Ureter (tissue), 1 donor: ENCODE measurements around the gene BCKDHA. TPM values are rescaled to one million over a fixed set of nuclear protein-coding genes. Genes with fewer than 3 reads are reported as not detected.

ENCODE experiments used
- DNase-seq: peaks from one replicate; pipeline ENCODE4 v3.0.0-alpha.2; 2020; ENCODE audit warnings: low spot score
- total RNA-seq: library from RNA; stranded (reverse); gene quantifications from one replicate; pipeline ENCODE4 v1.2.4, GENCODE V29; 2023
- donor health status: DM: yes; HTN: yes; CAD: no.

Gene BCKDHA
- 19.8 TPM for total RNA-seq

- peak; percentile 99 for DNase-seq
These were observed at the start of gene BCKDHA, which contains the start of gene EXOSC5 for GRCh38 chr19:41397086-41398049. TSS of gene BCKDHA (plus strand) at chr19:41397818. CDS start at chr19:41397828, 10 bp downstream. TSS of gene EXOSC5 (minus strand) at chr19:41397359. CDS start at chr19:41397328, 31 bp downstream.

GRCh38 chr19:41350735-41351338 is 46.8 kb upstream of the BCKDHA start:
- DNase-seq = no peak

- DNase-seq = peak; percentile 67
These were observed 46.0 kb upstream of the BCKDHA start for GRCh38 chr19:41351339-41352245.

DNA sequence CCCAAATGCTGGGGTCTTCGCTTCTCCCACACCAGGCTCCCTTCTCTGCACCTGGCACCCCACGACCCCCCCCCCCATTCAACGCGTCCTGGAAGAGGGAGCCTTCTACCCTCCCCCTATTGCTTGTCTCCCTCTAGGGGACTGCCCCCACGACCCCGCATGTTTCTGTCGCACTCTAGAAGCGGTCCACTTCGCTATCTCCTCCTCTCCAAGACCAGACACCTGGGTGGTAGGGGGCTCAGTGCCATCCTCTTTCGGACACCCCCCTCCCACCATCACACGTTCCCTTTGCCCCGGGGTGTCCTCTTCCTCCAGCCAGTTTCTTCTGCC is 45.4 kb upstream of the BCKDHA start:
- no peak for DNase-seq

DNA sequence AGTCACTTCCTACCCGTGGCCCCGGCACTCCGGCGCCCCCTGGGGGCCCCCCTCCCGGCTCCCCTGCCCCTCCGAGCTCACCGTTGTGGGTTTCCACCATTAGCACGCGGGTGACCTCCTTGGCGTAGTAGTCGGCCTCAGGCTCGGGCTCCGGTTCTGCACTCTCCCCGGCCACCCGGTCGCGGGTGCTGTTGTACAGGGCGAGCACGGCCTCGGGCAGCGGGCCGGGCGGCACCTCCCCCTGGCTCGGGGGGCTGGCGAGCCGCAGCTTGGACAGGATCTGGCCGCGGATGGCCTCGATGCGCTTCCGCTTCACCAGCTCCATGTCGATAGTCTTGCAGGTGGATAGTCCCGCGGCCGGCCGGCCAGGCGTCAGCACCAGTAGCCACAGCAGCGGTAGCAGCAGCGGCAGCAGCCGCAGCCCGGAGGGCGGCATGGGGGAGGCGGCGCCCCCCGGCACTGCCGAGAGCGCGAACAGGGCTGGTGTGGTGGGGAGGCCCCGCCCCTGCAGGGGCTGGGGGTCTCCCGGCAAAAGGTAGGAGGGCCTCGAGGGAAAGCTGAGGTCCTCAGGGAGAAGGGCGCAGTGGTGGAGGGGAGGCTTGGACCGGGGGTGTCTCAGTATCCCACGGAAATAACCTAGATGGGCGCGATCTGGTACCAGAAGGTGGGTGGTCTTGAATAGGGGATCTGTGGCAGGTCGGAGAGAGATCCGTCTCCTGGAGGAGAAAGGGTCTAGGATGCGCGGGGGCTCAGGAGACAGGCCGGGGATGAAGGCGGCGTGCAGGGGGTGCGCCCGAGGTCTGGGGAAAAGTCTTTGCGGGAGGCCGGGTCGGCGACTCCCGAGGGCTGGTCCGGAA is 44.8 kb upstream of the BCKDHA start:
- DNase-seq = peak; percentile 78

DNA sequence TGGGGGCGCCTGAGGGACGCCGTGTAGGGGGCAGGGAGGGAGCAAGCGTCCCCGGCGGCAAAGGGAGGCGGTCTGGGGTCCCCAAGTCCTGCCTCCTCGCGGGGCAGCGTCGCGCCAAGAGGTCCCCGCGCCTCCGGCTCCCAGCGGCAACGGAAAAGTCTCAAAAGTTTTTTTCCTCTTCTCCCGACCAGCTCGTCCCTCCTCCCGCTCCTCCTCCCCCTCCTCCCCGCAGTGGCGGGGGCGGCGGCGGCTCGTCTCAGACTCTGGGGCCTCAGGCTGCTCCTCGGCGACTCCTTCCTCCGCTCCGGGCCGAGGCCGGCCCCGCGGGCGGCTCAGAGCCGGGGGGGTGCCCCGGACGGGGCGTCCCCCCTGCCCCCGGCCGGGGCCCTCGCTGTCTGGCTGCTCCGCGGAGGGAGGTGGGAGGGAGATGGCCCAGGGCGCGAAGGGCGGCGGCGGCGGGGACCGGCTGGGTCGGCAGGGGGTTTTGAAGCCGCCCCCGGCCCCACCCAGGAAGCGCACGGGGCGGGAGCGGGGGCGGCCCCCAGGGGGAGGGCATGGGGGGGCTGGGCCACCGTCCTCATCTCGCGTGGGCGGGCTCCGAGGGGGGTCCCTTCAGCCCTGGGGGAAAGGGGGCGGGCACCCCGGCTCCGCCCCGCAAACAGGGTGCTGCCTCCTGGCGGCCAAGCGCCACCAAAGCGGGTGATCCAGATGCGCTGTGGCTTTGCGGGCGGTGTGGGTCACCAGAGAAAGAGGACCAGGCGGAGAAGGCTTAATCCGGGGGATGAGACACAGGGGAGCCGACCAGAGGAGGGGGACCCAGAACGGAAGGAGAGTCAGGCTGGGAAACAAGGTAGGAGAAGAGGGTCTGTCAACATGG is 43.9 kb upstream of the BCKDHA start, which contains the start of gene TGFB1:
TSS of gene TGFB1 (minus strand) at position 457 of the 877 bp plus-strand sequence. CDS start 878 bp downstream, outside the sequence.
- DNase-seq = peak; percentile 86

DNA sequence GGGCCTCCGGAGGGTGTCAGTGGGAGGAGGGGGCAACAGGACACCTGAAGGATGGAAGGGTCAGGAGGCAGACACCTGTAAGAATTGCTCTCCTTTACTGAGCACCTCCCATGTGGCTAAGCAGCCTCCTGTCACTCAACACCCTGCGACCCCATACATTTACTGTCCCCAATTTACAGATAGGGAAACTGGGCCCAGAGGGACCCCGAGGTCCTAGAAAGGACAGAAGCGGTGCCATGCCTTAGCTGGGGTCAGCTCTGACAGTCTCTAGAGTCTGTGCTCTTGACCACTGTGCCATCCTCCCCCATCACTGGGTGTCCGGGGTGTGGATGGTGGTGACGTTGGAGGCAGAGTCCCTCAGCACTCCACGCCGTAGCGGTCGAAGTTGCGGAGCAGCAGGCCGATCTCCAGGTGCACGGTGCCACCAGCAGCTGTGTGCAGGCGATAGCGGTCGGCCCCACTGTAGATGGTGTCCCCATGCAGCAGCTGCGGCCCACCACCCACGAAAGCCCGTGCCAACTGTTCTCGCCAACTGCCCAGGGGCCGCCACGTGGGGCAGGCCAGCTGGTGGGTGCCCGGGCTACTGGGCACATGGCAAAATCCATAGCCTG is 43.2 kb upstream of the BCKDHA start:
- DNase-seq = no peak

DNA sequence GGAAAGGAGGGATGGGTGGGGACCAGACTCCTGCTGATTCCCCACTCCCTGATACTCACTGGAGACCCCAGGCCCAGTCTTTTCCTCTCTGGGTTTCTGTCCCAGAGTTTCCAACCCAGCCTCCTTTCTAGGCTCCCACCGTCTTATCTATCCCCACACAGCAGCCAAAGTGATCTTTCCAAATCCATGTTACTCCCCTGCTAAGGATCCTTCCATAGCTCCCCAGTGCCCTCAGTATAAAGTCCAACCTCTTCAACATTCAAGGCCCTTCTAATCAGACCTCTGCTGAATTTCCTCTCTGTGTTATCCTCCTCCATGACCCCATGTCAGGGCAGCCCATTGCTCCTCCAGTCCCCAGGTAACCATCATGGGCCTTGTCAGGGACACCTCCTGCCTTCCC is 42.6 kb upstream of the BCKDHA start:
- DNase-seq = no peak

DNA sequence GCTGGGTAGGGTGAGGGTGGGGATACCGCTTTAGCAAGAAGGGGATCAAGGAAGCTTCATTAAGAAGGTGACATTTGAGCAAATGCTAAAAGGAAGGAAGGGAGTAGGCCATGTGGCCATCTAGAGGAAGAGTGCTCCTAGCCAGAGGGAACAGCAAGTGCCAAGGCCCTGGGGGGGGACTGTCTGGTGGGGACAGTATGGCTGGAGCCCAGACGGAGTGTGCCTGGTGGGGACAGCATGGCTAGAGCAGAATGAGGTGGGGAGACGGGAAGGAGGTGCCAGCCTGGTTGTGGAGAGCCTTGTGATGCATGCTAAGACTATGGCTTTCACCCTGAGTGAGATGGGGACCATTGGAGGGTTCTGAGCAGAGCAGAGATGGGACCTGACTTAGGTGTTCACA is 41.8 kb upstream of the BCKDHA start:
- DNase-seq = no peak

GRCh38 chr19:41356984-41357739 is 40.5 kb upstream of the BCKDHA start:
- DNase-seq = no peak

- no peak for DNase-seq
These were observed 39.9 kb upstream of the BCKDHA start for GRCh38 chr19:41357746-41358145.

DNA sequence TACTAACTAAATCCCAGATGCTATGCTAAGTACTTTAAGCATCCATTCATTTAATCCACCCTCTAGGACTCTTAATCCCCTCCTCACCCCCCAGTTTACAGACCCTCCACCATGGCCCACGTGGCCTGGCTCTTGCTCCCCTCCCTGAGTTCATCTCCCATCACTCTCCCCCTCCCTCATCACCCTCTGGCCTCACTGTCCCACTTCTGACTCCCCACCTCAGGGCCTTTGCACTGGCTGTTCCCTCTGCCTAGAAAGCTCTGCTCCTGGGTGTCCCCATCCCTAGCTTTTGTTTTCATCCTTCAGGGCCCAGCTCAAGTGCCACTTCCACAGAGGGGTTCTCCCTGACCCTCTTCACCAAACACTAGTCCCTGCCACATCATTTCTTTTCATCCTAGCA is 37.9 kb upstream of the BCKDHA start:
- no peak for DNase-seq

DNA sequence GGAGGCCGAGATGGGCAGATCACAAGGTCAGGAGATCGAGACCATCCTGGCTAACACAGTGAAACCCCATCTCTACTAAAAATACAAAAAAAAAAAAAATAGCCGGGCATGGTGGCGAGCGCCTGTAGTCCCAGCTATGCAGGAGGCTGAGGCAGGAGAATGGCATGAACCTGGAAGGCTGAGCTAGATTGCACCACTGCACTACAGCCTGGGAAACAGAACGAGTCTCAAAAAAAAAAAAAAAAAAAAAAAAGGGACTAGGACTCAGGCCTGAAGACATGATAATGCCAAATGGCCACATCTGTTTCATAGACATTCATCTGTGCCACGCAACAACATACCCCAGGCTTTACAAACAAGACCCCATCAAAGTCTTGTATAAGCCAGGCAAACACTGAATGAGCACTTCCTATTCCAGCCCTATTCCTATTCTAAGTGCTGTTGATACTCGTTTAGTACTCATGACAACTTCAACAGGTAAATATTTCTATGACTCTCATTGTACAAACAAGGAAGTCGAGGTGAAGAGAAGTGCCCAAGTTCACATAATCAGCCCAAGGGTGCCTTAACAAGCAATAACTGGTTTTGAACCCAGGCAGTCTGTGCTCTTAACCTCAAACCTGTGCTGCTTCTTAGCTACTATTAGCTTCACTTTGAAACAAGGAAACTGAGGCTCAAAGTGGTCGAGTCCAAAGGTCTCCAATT is 35.3 kb upstream of the BCKDHA start:
- no peak for DNase-seq

GRCh38 chr19:41363371-41363752 is 34.3 kb upstream of the BCKDHA start:
- DNase-seq = no peak

- peak; percentile 98 for DNase-seq
These were observed 33.7 kb upstream of the BCKDHA start, which contains the start of gene B9D2 for GRCh38 chr19:41363753-41364523. TSS of gene B9D2 (minus strand) at chr19:41364149. CDS start at chr19:41363519, 630 bp downstream.

- no peak for DNase-seq
These were observed 32.9 kb upstream of the BCKDHA start for GRCh38 chr19:41364524-41365391.
